Measurements from ENCODE around the gene MAGT1.

MAGT1 gene

DNA sequence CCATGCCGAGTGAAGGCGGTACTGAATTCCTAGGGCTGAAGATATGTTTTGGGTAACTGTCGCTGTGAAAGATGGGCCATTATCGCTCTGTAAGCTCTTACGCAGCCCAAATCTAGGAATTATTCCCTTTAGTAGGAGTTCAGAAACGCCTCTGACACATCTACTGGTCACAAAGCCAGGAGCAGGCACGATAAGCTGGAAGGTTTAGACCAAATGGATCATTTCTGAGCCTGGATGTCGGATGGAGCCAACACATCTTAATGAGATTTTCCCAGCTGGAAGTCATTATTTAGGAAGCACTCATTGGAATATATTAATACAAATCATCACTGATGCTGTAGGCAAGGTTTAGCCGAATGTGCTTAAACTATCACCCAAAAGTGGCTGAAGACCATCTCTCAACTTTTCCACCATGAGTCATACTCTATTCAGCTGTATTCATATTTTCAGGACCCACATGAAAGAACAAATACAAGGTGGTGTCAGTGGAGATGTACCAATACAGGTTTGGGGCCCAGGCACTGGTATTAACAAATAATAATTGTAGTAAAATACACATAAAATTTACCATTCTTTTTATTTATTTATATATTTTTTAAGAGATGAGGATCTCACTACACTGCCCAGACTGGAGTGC is 75.0 kb downstream of the MAGT1 start:
- TF ChIP-seq, protein P1, sequence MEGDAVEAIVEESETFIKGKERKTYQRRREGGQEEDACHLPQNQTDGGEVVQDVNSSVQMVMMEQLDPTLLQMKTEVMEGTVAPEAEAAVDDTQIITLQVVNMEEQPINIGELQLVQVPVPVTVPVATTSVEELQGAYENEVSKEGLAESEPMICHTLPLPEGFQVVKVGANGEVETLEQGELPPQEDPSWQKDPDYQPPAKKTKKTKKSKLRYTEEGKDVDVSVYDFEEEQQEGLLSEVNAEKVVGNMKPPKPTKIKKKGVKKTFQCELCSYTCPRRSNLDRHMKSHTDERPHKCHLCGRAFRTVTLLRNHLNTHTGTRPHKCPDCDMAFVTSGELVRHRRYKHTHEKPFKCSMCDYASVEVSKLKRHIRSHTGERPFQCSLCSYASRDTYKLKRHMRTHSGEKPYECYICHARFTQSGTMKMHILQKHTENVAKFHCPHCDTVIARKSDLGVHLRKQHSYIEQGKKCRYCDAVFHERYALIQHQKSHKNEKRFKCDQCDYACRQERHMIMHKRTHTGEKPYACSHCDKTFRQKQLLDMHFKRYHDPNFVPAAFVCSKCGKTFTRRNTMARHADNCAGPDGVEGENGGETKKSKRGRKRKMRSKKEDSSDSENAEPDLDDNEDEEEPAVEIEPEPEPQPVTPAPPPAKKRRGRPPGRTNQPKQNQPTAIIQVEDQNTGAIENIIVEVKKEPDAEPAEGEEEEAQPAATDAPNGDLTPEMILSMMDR (conservative IDR thresholded peaks at IDR 0.05; ENCODE audit: low read depth, low read length) = no peak
- no peaks in the 10 kb centered on the region for H3K4me1 ChIP-seq (ENCODE audit: low read depth, poor library complexity, severe bottlenecking)
- no peak overlapping the region for H3K4me3 ChIP-seq (IDR thresholded peaks at IDR 0.05; ENCODE audit: insufficient read depth, low read depth, low read length)
- no peaks in the 10 kb centered on the region for H4K20me1 ChIP-seq (ENCODE audit: insufficient read depth)
- no peaks in the 10 kb centered on the region for H3K36me3 ChIP-seq (ENCODE audit: insufficient read depth)
- no peaks in the 10 kb centered on the region for H3K79me2 ChIP-seq (ENCODE audit: insufficient read depth, low read depth)
- no peak overlapping the region for H3K4me2 ChIP-seq
- H3K27me3 ChIP-seq (ENCODE audit: insufficient read depth, low read depth) = no peaks in the 10 kb centered on the region
- no peak overlapping the region for H3K27ac ChIP-seq
- H2AFZ ChIP-seq (ENCODE audit: low read depth) = no peak overlapping the region
- no peak overlapping the region for H3K9ac ChIP-seq

DNA sequence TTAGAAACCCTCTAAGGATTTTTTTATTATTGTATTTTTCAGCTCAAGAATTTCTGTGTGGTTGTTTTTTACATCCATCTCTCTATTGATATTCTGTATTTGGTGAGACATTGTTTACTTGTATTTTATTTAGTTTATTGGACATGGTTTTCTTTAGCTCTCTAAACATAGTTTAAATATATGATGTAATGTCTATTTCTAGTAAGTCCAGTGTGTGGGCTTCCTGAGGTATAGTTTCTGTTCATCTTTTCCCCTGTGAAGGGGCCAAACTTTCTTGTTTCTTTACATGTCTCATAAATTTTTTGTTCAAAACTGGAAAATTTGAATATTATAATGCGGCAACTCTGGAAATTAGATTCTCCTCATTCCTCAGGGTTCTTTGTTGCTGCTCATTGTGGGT is 81.0 kb downstream of the MAGT1 start:
- Histone ChIP-seq H3K4me2 (no peak overlapping the region), H3K4me1 (ENCODE audit: low read depth, poor library complexity, severe bottlenecking) (no peaks in the 10 kb centered on the region), H4K20me1 (ENCODE audit: insufficient read depth) (no peaks in the 10 kb centered on the region), H3K27ac (no peak overlapping the region), H2AFZ (ENCODE audit: low read depth) (no peak overlapping the region), H3K36me3 (ENCODE audit: insufficient read depth) (no peaks in the 10 kb centered on the region), H3K79me2 (ENCODE audit: insufficient read depth, low read depth) (no peaks in the 10 kb centered on the region), H3K9ac (no peak overlapping the region), H3K4me3 (IDR thresholded peaks at IDR 0.05; ENCODE audit: insufficient read depth, low read depth, low read length) (no peak overlapping the region), H3K27me3 (ENCODE audit: insufficient read depth, low read depth) (no peaks in the 10 kb centered on the region)
- TF ChIP-seq, protein P1 (conservative IDR thresholded peaks at IDR 0.05; ENCODE audit: low read depth, low read length) = no peak

DNA sequence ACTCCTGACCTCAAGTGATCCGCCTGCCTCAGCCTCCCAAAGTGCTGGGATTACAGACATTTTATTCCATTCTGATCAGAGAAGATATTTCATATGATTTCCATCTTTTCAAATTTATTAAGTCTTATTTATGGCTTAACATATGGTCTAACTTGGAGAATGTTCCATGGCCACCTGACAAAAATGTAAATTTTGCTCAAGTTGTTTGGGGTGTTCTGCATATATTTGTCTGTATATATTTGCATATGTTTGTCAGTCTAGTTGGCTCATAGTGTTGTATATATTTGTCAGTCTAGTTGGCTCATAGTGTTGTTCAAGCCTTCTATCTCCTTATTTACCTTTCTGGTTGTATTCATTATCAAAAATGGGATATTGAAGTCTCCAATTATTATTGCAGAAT is 93.0 kb downstream of the MAGT1 start:
- Histone ChIP-seq H3K36me3 (ENCODE audit: insufficient read depth) (no peaks in the 10 kb centered on the region), H3K9ac (no peak overlapping the region), H3K27ac (no peak overlapping the region), H3K79me2 (ENCODE audit: insufficient read depth, low read depth) (no peaks in the 10 kb centered on the region), H3K4me1 (ENCODE audit: low read depth, poor library complexity, severe bottlenecking) (no peaks in the 10 kb centered on the region), H3K4me2 (no peak overlapping the region), H4K20me1 (ENCODE audit: insufficient read depth) (no peaks in the 10 kb centered on the region), H2AFZ (ENCODE audit: low read depth) (no peak overlapping the region), H3K27me3 (ENCODE audit: insufficient read depth, low read depth) (no peaks in the 10 kb centered on the region), H3K4me3 (IDR thresholded peaks at IDR 0.05; ENCODE audit: insufficient read depth, low read depth, low read length) (no peak overlapping the region)
- TF ChIP-seq, protein P1 (conservative IDR thresholded peaks at IDR 0.05; ENCODE audit: low read depth, low read length) = no peak

DNA sequence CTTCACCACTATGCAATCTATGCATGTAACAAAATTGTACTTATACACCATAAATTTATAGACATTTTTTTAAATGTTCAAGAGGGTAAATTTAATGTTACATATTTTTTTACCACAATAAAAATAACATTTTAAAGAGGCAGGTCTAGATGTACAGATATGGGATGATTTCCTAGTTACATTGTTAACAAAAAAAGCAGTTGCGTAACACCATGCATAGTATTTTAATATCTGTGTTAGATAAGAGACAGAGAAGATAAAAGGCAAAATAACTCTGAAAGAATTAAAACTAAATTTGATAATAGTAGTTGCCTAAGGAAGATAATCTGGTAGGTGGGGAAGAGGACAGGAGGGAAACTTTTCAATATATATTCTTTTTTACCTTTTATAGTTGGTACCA is 100.1 kb downstream of the MAGT1 start:
- no peak overlapping the region for H3K9ac ChIP-seq
- no peaks in the 10 kb centered on the region for H4K20me1 ChIP-seq (ENCODE audit: insufficient read depth)
- no peak overlapping the region for H3K27ac ChIP-seq
- H3K4me2 ChIP-seq = no peak overlapping the region
- no peaks in the 10 kb centered on the region for H3K4me1 ChIP-seq (ENCODE audit: low read depth, poor library complexity, severe bottlenecking)
- no peak overlapping the region for H2AFZ ChIP-seq (ENCODE audit: low read depth)
- TF ChIP-seq, protein P1 (conservative IDR thresholded peaks at IDR 0.05; ENCODE audit: low read depth, low read length) = no peak
- H3K79me2 ChIP-seq (ENCODE audit: insufficient read depth, low read depth) = no peaks in the 10 kb centered on the region
- H3K27me3 ChIP-seq (ENCODE audit: insufficient read depth, low read depth) = no peaks in the 10 kb centered on the region
- H3K36me3 ChIP-seq (ENCODE audit: insufficient read depth) = no peaks in the 10 kb centered on the region
- H3K4me3 ChIP-seq (IDR thresholded peaks at IDR 0.05; ENCODE audit: insufficient read depth, low read depth, low read length) = no peak overlapping the region

Data from KMS-11 (cell line).